ENCODE measurements around the gene DSG3.

The DSG3 gene

GRCh38 chr18:31447530-31448191 is at the start of gene DSG3:
TSS of gene DSG3 (plus strand) at chr18:31447741. CDS start at chr18:31447878, 137 bp downstream.
- DNase-seq, result no peak

- DNase-seq, result no peak
Observed at GRCh38 chr18:31398191-31398590, 49.4 kb upstream of the DSG3 start.

GRCh38 chr18:31399306-31400032 is 48.1 kb upstream of the DSG3 start:
- DNase-seq, result no peak

- no peak for DNase-seq
Observed at GRCh38 chr18:31401156-31402025, 46.1 kb upstream of the DSG3 start.

- no peak for DNase-seq
Observed at GRCh38 chr18:31402026-31402373, 45.5 kb upstream of the DSG3 start.

- DNase-seq, result no peak
Observed at GRCh38 chr18:31403409-31403808, 44.1 kb upstream of the DSG3 start.

GRCh38 chr18:31407649-31408048 is 39.9 kb upstream of the DSG3 start:
- DNase-seq, result no peak

GRCh38 chr18:31409276-31409675 is 38.3 kb upstream of the DSG3 start:
- no peak for DNase-seq

GRCh38 chr18:31410716-31411483 is 36.6 kb upstream of the DSG3 start:
- DNase-seq, result no peak

- no peak for DNase-seq
Observed at GRCh38 chr18:31413137-31413536, 34.4 kb upstream of the DSG3 start.

- DNase-seq, result no peak
Observed at GRCh38 chr18:31417850-31418249, 29.7 kb upstream of the DSG3 start.

- no peak for DNase-seq
Observed at GRCh38 chr18:31419457-31419932, 28.0 kb upstream of the DSG3 start.

GRCh38 chr18:31420032-31420431 is 27.5 kb upstream of the DSG3 start:
- no peak for DNase-seq

GRCh38 chr18:31420524-31420923 is 27.0 kb upstream of the DSG3 start:
- no peak for DNase-seq

GRCh38 chr18:31424383-31424988 is 23.1 kb upstream of the DSG3 start:
- DNase-seq, result no peak

- no peak for DNase-seq
Observed at GRCh38 chr18:31426021-31426420, 21.5 kb upstream of the DSG3 start.

- DNase-seq, result no peak
Observed at GRCh38 chr18:31426871-31427406, 20.6 kb upstream of the DSG3 start.

GRCh38 chr18:31428211-31428610 is 19.3 kb upstream of the DSG3 start:
- DNase-seq, result no peak

- DNase-seq, result no peak
Observed at GRCh38 chr18:31429623-31430022, 17.9 kb upstream of the DSG3 start.

- no peak for DNase-seq
Observed at GRCh38 chr18:31430072-31430471, 17.5 kb upstream of the DSG3 start.

GRCh38 chr18:31430554-31430953 is 17.0 kb upstream of the DSG3 start:
- DNase-seq, result no peak

- no peak for DNase-seq
Observed at GRCh38 chr18:31432316-31432715, 15.2 kb upstream of the DSG3 start.

Measured in cortex of kidney (tissue), 1 donor.